HL-60 (cell line): ENCODE measurements around the gene GPR155.

Source experiments
- DNase-seq, 2 experiments: peaks; one replicate each; pipeline ENCODE4 v3.0.0-alpha.2; 2010 to 2020; ENCODE audit warnings: low read depth in 1 of 2, low spot score in 1 of 2
- H3K27ac ChIP-seq: fragments of 250-450 bp; sonication (Bioruptor Pico); replicated peaks from 2 replicates; pipeline ENCODE4 v1.5.1; 2020; ENCODE audit warnings: mild to moderate bottlenecking, moderate library complexity
- H3K27me3 ChIP-seq: fragments of 250-450 bp; sonication (Bioruptor Pico); 2 replicates; pipeline ENCODE4 v1.5.1; 2021; ENCODE audit warnings: mild to moderate bottlenecking, moderate library complexity; ENCODE audit not compliant: insufficient read depth, poor library complexity, severe bottlenecking
- H3K4me3 ChIP-seq: replicated peaks from 2 replicates; pipeline ENCODE4 v1.5.1; 2011; ENCODE audit warnings: mild to moderate bottlenecking, control low read depth, low read length; ENCODE audit not compliant: insufficient read depth
- CTCF ChIP-seq: IDR thresholded peaks from one replicate; pipeline ENCODE4 v1.5.1; 2011; ENCODE audit warnings: low read length, control low read depth, inconsistent platforms; ENCODE audit not compliant: insufficient read depth
- GABPA ChIP-seq: IDR thresholded peaks from 2 replicates; pipeline ENCODE4 v1.6.1; 2012; ENCODE audit warnings: low read depth
- POLR2AphosphoS5 ChIP-seq: IDR thresholded peaks from 2 replicates; pipeline ENCODE4 v1.6.1; 2012; ENCODE audit warnings: low read depth
- REST ChIP-seq: IDR thresholded peaks from 2 replicates; pipeline ENCODE4 v1.6.1; 2012; ENCODE audit warnings: low read depth; ENCODE audit not compliant: insufficient replicate concordance
- SPI1 ChIP-seq: IDR thresholded peaks from 2 replicates; pipeline ENCODE4 v1.6.1; 2012; ENCODE audit warnings: low read depth, mild to moderate bottlenecking, borderline replicate concordance

Gene GPR155

GRCh38 chr2:174449033-174449432, 37.8 kb downstream of the GPR155 start:
- TF ChIP-seq CTCF (no peak), GABPA (no peak), SPI1 (no peak), POLR2AphosphoS5 (no peak), REST (no peak)
- no peak overlapping the region for H3K4me3 ChIP-seq
- H3K27me3 ChIP-seq, result no peaks in the 10 kb centered on the region
- H3K27ac ChIP-seq, result no peak overlapping the region
- no peak for DNase-seq

GRCh38 chr2:174446531-174446930, 40.3 kb downstream of the GPR155 start:
- Histone ChIP-seq H3K4me3 (no peak overlapping the region), H3K27me3 (no peaks in the 10 kb centered on the region), H3K27ac (no peak overlapping the region)
- TF ChIP-seq POLR2AphosphoS5, result no peak
- TF ChIP-seq CTCF, result no peak
- no peak for TF ChIP-seq GABPA
- TF ChIP-seq REST, result no peak
- no peak for TF ChIP-seq SPI1
- no peak for DNase-seq

- Histone ChIP-seq H3K27ac (no peak overlapping the region), H3K4me3 (no peak overlapping the region), H3K27me3 (no peaks in the 10 kb centered on the region)
- DNase-seq, result no peak
- no peak for TF ChIP-seq POLR2AphosphoS5
- TF ChIP-seq GABPA, result no peak
These were observed 41.6 kb downstream of the GPR155 start for GRCh38 chr2:174445248-174445647.

GRCh38 chr2:174444761-174445160, 42.1 kb downstream of the GPR155 start:
- no peak overlapping the region for H3K27ac ChIP-seq

More at GRCh38 chr2:174444761-174445160, 42.1 kb downstream of the GPR155 start:
- H3K4me3 ChIP-seq, result no peak overlapping the region
- no peaks in the 10 kb centered on the region for H3K27me3 ChIP-seq
- no peak for DNase-seq
- TF ChIP-seq SPI1, result no peak
- TF ChIP-seq CTCF, result no peak
- no peak for TF ChIP-seq POLR2AphosphoS5
- no peak for TF ChIP-seq GABPA
- no peak for TF ChIP-seq REST
